Brain microvascular endothelial cell (primary cell): Measurements from ENCODE around the gene SIDT2.

ENCODE experiments used
- DNase-seq: peaks from one replicate; pipeline ENCODE4 v3.0.0-alpha.2; 2020
- H3K27ac ChIP-seq: fragments of 250-450 bp; sonication (Bioruptor Pico); 2 replicates; pipeline ENCODE4 v1.5.1; 2020; ENCODE audit warnings: mild to moderate bottlenecking, moderate library complexity
- H3K27me3 ChIP-seq: fragments of 250-450 bp; sonication (Bioruptor Pico); replicated peaks from 2 replicates; pipeline ENCODE4 v1.5.1; 2020; ENCODE audit warnings: mild to moderate bottlenecking
- H3K36me3 ChIP-seq: fragments of 250-450 bp; sonication (Bioruptor Pico); replicated peaks from 2 replicates; pipeline ENCODE4 v1.5.1; 2020; ENCODE audit warnings: mild to moderate bottlenecking
- H3K4me3 ChIP-seq: 2 replicates; pipeline ENCODE4 v1.5.1; 2011; ENCODE audit warnings: low read depth, mild to moderate bottlenecking, control low read depth, low read length, moderate library complexity
- in situ Hi-C: cut with HindIII; loops from 2 replicates; pipeline ENCODE4 v1.10.0; 2017; ENCODE audit warnings: low sequenced_read_pairs, low pct_ligation_motif_present
- TF ChIP-seq, protein P1 (sequence below): IDR thresholded peaks from 2 replicates; pipeline ENCODE4 v1.5.1; 2011; ENCODE audit warnings: low read depth, mild to moderate bottlenecking, moderate library complexity, low read length, control low read depth, inconsistent platforms; ENCODE audit errors: missing control alignments

Gene SIDT2

DNA sequence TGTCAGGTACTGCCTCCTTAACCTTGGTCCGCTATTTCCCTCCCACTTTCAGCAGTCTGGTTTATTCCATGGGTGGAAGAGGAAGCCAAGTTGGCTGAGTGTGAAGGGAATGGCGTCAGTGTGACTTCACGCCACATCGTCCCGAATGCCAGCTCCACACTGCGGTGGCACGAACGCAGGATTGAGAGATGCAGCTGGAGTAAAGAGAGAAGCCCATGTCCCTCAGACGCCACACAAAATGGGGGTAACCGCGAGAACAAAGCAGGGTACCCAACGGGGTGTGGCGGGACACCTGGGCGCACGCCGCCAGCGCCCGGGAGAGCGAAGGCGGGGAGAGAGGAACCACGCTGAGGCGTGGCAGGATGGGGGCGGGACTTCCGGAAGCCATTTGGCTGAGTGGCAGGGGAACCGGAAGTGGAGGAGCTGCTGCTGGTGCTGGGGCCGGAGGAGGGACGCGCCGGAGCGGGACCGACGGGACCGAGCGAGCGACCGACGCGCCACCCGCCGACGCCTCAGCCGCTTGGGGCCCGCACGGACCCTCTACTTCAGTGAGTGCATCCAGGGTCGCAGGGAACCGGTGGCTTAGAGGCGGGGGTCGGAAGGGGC lies 34.6 kb upstream of the SIDT2 start, which contains the start of gene PAFAH1B2:
Gene PAFAH1B2 (plus strand): TSS at position 417 of the 606 bp plus-strand sequence. CDS start 8,161 bp downstream, outside the sequence.
- TF ChIP-seq, protein P1, sequence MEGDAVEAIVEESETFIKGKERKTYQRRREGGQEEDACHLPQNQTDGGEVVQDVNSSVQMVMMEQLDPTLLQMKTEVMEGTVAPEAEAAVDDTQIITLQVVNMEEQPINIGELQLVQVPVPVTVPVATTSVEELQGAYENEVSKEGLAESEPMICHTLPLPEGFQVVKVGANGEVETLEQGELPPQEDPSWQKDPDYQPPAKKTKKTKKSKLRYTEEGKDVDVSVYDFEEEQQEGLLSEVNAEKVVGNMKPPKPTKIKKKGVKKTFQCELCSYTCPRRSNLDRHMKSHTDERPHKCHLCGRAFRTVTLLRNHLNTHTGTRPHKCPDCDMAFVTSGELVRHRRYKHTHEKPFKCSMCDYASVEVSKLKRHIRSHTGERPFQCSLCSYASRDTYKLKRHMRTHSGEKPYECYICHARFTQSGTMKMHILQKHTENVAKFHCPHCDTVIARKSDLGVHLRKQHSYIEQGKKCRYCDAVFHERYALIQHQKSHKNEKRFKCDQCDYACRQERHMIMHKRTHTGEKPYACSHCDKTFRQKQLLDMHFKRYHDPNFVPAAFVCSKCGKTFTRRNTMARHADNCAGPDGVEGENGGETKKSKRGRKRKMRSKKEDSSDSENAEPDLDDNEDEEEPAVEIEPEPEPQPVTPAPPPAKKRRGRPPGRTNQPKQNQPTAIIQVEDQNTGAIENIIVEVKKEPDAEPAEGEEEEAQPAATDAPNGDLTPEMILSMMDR = no peak
- in situ Hi-C loops = no loop called here
- H3K4me3 ChIP-seq = peak within 1 kb of the TSS; percentile 86

DNA sequence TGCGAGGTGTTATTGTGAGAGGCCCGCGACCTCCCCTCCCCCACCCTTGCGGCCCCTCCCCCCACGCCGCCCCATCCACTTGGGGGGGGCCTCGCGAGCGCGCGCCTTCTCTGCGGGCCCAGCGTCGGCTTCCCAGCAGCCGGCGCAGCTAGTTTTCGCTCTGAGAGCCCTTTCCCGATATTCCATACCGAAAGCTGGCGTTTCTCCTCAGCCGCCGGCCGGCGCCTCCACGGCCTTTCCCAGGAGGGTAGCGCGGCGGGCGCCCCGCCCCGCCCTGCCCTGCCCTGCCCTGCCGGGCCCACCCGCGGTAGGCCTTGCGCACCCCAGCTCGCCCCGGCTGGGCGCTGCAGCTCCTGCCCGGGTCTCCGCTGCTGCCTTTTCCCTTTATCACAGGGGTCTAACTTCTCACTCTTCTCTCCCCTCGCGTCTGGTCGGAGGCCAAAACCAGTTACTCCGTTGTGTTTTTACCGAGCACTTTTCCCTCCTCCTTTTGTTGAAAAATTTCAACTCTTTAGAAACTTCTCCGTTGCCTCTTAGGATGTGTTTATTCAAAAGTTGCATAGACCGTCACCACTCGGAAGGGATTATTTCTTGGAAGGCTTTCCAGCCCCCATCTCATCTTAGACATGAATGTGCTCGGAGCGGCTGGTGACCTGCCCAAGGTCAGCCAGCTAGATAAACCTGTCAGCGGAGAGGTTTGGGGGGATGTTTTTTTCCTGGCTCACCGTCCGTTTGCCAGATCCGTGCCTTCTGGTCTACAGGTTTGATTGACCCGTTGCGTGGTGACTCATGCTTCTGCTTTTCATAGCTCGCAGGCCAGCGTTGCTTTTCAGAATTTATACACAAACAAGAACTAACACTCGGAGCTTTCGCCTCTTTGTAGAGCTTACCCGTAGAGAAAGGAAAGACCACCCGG lies 33.8 kb upstream of the SIDT2 start:
- in situ Hi-C loops = no loop called here
- Histone ChIP-seq H3K27ac (peak overlapping the region; percentile 80), H3K27me3 (no peaks in the 10 kb centered on the region), H3K4me3 (peak overlapping the region; percentile 86), H3K36me3 (peaks cover 9% of the 10 kb centered on the region)
- DNase-seq = peak; percentile 77
- TF ChIP-seq, protein P1 = no peak

More for the DNA sequence above, 34.6 kb upstream of the SIDT2 start, which contains the start of gene PAFAH1B2:
- Histone ChIP-seq H3K36me3 (peaks cover 9% of the 10 kb centered on the region), H3K27me3 (no peaks in the 10 kb centered on the region), H3K27ac (peak within 1 kb of the TSS; percentile 80)
- DNase-seq = peak; percentile 93

DNA sequence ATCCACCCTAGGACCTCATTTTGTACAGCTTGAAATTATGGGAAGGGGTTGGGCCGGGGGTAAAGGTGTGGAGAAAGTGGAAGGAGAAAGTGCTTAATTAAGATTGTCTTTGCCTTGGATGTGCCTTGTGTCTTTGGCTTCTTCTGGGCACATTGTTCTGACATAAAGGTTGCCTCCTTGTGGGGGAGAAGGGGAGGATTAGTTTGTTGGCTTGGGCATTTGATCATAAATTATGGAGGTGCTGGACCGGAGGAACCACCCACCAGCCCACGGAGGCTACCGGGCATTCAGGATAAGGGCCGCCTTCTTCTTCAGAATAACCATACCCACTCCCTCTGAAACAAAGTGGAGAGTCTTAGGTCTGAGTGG lies 33.2 kb upstream of the SIDT2 start:
- Histone ChIP-seq H3K27ac (peak overlapping the region; percentile 80), H3K4me3 (peak overlapping the region; percentile 86), H3K36me3 (peaks cover 9% of the 10 kb centered on the region), H3K27me3 (no peaks in the 10 kb centered on the region)
- in situ Hi-C loops = no loop called here
- peak; percentile 32 for DNase-seq
- TF ChIP-seq, protein P1 = peak; percentile 43

DNA sequence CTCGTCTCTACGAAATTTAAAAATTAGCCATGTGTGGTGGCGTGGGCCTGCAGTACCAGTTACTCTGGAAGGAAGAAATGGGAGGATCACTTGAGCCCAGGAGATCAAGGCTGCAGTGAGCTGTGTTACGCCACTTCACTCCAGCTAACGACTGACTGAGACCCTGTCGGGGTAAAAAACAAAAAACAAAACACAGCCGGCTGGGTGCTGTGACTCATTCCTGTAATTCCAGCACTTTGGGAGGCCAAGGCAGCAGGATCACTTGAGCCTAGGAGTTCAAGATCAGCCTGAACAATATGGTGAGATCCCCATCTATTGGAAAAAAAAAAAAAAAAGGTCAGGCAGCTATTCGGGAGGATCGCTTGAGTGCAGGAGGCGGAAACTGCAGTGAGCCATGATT lies 32.0 kb upstream of the SIDT2 start:
- Histone ChIP-seq H3K36me3 (peaks cover 9% of the 10 kb centered on the region), H3K27me3 (no peaks in the 10 kb centered on the region), H3K4me3 (peak overlapping the region; percentile 9), H3K27ac (peak overlapping the region; percentile 13)
- TF ChIP-seq, protein P1 = no peak
- DNase-seq = peak; percentile 48
- in situ Hi-C loops = no loop called here

DNA sequence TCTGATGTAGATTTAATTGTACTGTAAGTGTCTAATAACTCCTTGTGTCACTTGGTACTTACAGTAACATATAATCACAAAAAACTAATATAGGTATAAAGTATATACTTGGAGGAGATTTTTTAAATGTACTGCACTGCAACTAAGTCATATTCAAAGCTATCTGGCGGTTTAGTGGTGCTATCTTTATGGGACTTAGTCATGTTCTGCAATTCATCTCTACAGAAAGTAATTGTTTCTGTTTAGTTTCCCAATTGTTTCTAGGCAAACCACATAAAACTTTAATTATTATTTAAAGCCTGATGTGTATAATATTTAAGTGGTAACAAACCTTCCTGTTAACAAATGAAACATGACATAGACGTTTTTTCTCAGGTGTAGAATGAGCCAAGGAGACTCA lies 26.5 kb upstream of the SIDT2 start:
- DNase-seq = no peak
- TF ChIP-seq, protein P1 = no peak
- Histone ChIP-seq H3K36me3 (peaks cover 16% of the 10 kb centered on the region), H3K27ac (no peak overlapping the region), H3K27me3 (no peaks in the 10 kb centered on the region), H3K4me3 (no peak overlapping the region)
- in situ Hi-C loops = no loop called here
